Measurements from ENCODE around the gene GOT1.

The GOT1 gene

DNA sequence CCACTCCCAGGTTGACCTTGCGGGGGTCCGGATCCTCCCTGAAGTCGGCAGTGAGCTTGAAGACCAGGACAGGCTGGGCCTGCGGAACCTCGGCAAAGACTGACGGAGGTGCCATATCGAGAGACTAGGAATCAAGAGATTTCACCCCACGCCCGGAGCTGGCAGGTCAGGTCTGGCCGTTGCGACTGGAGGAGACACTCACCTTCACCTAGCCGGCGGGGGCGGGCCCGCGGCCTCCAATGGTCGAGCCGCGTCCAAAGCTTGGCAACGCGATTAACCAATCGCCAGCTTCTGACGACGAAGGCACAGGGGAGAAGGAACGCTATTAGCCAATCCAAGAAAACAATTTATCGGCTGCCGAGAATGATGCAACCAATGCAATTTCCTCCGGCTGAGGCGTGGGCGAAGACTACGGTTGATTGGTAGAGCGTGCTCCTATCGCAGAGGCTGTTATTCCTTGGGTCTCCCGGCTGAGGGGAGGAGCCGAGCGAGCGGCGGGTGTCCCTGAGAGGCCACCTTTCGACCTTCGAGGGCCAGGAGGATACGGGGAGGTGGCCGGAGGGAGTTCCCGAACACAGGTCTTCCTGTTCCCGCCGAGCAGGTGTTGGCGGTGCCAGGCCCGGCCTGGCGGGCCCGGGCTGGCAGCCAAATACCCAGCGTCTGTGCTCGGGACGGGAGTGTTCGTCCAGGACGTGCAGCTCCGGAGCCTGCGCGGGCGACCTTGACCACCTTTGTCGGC is at the start of gene GOT1:
GOT1 (minus strand) TSS at position 174 of the 739 bp plus-strand sequence; CDS start at position 115, 59 bp downstream.
- H3K4me3 ChIP-seq (ENCODE audit: low read depth, low read length): peak within 1 kb of the TSS; percentile 98

DNA sequence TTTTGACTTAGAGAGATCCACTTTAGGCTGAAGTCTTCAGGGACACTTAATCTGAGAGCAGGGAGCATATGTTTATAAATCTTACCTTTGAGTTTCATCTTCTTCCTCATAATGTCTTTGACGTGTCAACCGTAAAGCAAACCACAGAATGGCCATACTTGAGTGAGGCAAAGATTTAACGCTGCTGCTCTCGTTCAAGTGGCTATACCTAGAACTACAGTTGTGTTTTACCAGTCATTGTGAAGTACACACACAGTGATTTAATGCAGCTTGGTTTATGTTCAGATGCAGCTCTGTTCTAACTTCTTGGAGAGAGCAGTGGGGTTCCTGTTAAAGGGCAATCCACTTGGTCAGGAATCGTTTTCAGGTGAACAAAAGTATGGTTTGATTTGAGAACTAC is 39.9 kb upstream of the GOT1 start:
- no peak overlapping the region for H3K4me3 ChIP-seq (ENCODE audit: low read depth, low read length)

DNA sequence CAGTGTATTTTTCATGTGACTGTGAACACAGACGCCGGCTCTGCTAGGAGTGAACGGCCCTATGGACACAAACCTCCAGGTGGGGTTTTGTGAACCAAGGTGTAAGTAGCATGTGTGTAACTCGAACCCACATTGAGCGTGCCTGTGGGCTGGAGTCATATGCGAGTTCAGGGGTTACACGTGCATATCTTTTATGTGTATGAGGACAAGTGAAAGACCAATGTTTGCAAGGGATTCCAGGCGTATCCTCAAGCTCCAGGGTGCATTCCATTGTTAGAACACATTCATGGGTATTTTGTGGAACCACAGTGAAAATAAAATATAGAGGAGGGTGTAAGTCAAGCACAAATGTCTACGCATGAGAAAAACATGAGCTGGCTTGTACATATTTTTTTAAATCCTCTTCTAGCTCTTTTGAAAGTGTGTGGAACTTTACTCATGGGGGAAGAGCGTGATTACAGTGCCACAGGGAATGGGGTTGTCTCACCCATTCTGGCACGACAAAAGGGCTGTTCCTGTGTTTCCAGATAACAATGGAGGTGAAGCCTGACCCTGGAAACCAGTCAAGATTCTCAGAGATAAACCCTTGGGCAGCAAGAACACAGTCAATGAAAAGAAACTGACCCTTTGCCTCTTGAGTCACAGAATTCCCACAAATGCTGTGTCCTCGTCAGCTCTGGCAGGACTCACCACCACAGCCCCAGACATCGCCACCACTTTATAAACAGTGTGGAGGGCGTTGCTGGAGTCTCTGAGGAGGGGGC is 37.0 kb upstream of the GOT1 start:
- no peak overlapping the region for H3K4me3 ChIP-seq (ENCODE audit: low read depth, low read length)

DNA sequence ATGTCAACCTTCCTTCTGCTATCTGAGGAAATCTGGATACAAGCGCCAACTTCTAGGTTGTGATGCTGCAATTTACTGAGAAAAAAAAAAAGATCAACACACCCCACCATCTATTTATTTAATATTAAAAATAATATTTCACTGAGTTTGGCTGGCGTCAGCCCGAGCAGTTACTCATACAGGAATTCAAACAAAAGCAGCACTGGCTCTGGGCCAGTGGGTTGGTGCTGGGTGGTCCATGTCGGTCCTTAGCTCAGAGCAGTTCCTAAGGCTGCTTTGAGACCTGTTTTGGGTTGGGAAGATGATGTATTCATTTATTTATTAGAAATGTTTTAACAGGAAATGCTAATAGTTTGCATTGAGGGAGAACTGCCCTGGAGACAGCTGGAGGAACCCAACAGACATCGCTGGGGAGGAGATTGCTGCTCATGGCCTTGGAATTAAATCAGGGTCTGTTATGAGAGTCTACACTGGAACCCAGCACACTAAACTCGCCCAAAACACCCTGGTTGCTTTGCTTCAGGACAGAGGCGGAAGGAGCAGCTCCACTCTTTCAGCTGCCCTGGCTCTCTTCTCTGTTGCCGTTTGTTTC is 36.3 kb upstream of the GOT1 start:
- H3K4me3 ChIP-seq (ENCODE audit: low read depth, low read length): no peak overlapping the region

DNA sequence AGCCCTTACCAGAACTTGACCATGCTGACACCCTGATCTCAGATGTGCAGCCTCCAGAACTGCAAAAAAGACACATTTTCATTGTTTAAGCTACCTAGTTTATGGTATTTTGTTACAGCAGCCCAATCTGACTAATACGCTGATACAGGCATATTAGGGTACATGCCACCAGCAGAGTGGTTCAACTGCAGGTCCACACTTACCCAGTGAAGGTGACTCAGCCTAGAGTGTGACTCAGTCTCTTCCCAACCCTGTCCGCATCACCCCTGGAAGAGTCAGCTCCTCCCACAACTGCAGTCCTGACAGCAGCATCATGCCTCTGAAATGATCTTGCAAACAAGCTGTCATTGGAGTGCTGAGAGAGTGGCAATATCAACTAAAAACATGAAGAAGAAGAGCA is 30.8 kb upstream of the GOT1 start:
- no peak overlapping the region for H3K4me3 ChIP-seq (ENCODE audit: low read depth, low read length)

DNA sequence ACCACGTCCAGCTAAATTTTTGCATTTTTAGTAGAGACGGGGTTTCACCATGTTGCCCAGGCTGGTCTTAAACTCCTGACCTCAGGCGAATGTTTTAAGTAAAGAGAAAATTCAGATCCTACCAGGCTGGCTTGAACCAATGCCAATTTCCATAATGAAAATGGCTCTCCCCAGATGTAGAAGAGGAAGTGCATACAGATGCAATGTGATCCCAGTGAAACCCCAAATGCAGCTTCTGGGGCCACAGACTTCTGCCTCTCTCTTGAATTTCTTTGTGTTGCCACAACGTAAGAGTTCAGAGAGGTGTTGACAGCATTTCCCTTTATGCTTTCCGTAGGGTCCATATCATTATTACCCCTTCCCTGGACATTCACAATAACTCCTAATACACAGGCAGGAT is 29.6 kb upstream of the GOT1 start:
- H3K4me3 ChIP-seq (ENCODE audit: low read depth, low read length): no peak overlapping the region

DNA sequence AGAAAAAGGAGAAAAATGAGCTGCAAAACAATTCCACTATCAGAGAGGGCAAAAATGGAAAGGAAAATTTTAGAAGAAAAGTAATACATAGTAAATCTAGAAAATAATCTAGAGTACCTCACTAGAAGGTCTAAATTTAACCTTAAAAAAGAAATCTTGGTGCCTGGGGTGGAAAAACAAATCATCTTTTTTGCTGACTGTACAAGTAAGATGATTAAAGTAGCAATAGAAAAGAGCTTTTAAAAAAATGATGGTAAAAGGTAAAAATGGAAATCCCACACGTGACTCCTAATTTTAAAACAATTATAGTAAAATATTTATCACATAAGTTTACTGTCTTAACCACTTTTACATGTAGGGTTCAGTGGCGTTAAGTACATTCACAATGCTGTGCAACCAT is 28.8 kb upstream of the GOT1 start:
- H3K4me3 ChIP-seq (ENCODE audit: low read depth, low read length): no peak overlapping the region

DNA sequence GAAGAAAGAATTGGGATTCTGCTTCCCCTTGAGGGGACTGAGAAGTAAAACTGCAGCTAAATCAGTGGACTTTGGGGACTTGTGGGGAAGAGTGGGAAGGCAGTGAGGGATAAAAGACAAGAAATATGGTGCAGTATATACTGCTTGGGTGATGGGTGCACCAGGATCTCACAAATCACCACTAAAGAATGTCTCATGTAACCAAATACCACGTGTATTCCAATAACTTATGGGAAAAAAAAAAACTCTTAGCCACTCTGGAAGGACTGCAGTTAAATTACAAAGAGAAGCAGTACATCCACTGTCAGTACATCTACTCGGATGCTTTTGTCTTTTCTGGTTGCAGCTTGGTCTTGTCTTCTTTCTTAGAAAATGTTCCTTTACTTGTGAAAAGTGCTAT is 27.4 kb upstream of the GOT1 start:
- H3K4me3 ChIP-seq (ENCODE audit: low read depth, low read length): no peak overlapping the region

DNA sequence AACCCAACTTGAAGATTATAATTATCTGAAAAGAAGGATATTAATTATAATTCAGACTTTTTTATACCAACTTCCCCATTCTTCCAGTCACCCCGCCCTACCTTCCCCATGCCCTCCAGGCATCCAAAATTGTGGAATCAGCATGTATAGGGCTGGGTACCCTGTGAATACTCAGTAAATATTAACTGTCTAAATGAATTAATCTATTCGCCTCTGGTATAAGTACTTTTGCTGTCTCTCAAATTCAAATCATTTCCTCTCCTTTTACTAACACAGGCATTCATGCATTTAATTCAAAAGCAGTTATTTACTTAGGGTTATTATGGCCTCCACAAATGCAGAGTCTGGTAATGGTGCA is 26.5 kb upstream of the GOT1 start:
- no peak overlapping the region for H3K4me3 ChIP-seq (ENCODE audit: low read depth, low read length)

DNA sequence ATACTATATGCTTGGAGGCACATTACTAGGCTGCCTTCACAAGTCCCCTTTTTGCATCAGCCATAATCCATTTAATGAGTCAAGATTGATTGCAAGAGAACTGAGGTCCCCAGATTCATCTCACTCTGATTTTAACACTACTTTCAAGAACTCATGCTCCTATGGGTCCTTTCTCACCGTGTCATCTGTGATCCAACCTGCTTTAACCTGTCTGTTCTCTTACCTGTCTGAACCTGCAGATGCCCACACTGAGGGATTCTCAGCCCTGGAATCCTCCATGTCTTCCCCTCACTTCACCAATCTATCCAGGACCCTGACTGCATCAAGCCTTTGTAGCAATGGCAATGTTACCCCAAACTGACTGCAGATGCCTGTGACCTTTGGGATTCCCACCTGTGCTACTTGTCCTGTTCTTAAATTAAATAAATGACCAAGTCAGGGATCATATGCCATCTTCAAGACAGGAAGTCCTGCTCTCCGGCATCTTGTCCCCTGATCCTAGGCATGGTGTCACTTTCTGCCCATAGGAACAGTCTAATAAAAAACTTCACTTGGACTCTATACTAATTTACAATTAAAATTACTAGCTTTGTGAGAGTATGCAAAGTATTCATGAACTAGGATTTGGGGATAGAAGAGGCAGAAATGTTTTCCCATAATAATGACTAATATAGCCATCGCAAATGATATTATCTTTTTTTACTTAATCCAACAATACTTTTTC is 25.9 kb upstream of the GOT1 start:
- H3K4me3 ChIP-seq (ENCODE audit: low read depth, low read length): no peak overlapping the region

DNA sequence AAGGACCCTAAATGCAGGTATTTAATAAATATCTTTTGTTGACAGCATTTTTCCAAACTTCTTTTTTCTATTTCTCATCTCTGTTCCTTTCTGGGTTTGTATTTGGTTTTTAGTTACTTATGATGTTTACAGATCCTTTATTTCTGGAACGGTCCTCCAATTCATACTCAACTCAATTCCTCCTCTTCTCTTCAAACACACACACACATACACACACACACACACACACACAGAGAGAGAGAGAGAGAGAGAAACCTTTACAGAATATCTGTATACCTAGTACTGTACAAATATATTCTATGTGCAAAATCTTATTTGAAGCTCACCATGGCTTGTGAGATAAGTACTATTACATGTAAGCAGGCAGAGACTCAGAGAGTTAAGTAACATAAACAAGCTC is 21.6 kb upstream of the GOT1 start:
- H3K4me3 ChIP-seq (ENCODE audit: low read depth, low read length): no peak overlapping the region

DNA sequence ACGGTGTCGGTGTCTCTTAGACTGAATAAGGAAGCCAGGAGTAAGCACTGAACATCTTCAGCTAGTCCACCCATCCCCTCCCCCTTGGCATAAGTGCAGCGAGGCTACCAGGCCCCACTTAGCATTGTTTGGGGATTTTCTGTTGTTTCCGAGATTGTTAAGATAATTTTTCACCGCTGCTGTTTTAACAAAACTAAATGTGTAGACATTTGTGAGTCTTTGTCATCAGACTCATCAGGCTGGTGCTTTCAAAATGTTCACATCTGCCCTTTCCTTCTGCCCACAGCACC is 21.0 kb upstream of the GOT1 start:
- H3K4me3 ChIP-seq (ENCODE audit: low read depth, low read length): no peak overlapping the region

DNA sequence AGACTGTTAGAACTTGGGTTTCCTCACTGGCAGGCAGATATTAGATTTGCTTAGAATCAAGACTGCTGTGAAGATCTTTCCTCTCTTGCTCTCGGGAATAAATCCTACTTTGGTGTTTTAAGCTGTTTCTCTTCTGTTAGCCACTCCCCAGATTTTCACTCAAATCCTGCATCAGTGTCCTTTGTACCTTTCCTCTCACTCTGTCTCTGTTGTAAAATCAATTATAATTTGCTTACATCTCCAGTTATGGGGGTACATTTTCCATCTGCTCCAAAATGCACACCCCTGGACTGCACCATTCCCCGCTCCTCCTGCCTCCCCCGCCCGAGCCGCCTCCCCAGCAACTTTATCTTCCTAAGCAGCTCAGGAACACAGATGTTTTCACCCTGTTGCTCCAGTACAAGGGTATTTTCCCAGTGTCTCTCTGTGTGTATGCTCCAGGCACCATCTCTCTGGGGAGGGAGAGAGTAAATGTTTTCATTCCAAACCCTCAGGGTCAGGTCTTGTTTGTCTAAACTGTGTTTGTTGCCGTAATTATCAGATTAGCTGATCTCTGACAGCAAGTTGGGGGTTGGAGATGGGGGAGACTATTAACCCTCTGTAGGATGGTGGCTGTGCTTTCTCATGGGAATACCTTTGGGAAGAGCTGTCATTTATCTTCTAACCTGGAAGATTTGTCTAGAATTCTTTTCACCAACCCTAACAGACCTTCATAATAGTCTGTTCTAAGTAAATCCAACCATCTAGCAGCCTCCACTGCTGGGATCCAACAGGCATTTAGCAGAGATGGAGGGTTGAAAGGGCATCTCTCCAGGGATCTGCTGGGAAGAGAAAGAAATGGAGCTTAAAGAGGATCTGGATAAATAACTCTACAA is 20.4 kb upstream of the GOT1 start:
- H3K4me3 ChIP-seq (ENCODE audit: low read depth, low read length): no peak overlapping the region

DNA sequence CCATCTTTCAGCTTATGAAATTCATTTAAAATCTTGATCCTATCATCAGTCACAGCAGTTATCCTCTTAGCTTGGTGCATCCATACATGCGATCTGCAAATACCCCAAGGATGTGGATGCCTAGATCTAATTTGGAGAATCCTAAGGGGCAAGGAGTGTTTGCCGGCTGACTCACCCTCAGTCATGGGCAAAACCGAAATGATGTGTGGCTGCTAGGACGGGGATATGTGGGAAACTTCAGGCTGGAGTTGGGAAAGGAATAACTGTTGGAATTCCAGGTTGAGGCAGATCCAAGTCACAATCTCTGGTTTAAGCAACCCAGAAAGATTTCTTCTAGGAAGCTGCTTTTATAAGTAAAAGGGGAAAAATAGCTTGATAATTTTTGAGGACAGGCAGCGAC is 19.7 kb upstream of the GOT1 start:
- H3K4me3 ChIP-seq (ENCODE audit: low read depth, low read length): no peak overlapping the region

DNA sequence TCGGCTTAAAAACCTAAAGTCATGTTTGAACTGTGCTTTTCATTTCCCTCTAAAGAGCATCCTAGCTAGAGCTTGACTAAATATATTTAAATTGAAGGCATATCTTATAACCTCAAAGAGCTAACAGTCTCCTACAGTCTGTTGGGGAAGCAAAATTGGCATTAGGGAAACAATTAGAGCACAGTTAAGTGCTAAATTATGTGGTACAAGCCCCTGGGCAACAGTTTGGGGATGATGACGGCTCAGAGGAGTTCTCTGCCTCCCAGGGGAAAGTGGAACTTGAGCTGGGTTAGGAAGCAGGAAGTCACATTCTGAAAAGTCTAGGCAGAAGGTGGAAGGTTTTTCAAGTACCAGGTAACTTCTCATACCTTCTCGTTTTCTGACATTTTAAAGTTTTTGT is 18.6 kb upstream of the GOT1 start:
- no peak overlapping the region for H3K4me3 ChIP-seq (ENCODE audit: low read depth, low read length)

DNA sequence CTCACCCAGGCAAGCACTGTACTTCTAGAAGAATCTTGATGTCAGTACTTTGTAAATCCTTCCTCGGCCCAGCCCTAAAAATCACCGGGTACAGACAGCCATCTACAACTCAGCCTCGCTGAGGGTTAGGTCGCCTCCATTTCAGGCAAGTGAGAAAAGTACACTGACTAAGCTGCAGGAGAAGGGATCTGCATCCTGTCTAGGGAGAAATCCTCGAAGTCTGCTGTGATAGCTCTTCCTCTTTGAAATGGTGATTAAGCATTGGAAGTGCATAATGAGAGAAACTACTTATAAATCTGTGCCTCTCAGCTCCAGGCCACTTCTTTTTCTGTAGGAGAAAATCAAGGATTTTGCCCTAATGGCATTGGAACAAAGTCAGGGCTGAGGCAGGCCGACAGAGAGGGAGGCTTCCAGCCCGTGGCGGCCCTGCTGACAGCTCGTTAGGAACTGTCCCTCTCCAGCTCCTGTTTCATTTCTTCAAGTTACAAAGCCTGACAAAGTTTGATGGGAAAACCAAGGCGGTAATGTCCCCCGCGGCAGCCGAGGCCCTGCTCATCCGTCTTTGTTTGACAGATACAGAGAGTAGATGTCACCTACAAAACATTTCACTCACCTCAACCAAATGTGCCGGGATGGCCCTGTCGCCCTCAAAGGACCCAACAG is 14.1 kb upstream of the GOT1 start:
- no peak overlapping the region for H3K4me3 ChIP-seq (ENCODE audit: low read depth, low read length)

DNA sequence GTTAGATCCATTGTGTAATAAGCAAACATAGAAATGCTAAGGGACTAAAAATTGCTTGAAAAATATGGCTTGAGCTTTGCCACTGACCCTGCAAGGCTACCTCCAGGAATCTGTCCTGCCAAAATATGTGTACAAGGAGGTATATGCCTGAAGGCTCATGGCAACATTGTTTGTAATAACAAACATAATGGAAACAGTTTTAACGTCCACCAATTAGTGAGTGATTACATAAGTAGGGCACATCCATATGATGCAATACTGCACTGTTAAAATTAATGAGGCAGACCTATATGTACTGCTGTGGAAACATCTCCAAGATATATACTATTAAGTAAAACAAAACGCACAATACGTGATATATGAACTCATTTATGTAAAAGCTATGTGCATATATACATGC is 13.1 kb upstream of the GOT1 start:
- no peak overlapping the region for H3K4me3 ChIP-seq (ENCODE audit: low read depth, low read length)

DNA sequence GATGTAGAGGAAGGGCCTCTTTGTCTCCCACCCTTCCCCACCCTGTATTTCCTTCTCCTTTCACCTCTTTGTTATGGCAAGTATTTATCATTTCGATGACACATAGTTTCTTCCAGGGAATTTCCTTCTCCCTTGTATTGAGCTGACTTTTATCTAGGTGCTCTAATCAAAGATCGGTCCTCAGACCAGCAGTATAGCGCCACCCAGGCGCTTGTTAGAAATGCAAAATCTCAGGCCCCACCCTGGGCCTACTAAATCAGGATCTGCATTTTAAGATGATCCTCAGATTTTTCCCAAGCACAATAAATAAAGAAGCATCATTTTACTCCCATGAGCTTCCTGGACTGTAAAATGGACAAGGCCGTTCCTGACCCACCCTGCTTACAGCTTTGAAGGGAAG is 12.0 kb upstream of the GOT1 start:
- H3K4me3 ChIP-seq (ENCODE audit: low read depth, low read length): no peak overlapping the region

DNA sequence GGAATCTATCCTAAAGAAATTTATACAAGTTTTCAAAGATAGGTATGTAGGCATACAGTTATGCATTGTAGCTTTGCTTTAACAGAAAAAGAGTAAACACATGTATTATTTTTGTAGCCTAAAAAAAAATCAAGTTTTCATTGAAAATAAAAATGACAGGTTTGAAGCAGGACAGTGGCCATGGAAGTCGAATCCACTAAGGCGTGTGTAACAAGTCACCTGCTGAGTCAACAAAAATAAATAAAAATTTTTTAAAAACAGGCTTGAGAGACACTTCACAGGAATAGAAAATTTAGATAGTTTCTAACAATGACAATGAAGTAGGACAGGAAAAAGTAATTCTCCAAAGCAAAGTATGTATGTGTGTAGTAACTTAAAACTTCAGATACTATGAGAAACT is 8.5 kb upstream of the GOT1 start:
- no peak overlapping the region for H3K4me3 ChIP-seq (ENCODE audit: low read depth, low read length)

DNA sequence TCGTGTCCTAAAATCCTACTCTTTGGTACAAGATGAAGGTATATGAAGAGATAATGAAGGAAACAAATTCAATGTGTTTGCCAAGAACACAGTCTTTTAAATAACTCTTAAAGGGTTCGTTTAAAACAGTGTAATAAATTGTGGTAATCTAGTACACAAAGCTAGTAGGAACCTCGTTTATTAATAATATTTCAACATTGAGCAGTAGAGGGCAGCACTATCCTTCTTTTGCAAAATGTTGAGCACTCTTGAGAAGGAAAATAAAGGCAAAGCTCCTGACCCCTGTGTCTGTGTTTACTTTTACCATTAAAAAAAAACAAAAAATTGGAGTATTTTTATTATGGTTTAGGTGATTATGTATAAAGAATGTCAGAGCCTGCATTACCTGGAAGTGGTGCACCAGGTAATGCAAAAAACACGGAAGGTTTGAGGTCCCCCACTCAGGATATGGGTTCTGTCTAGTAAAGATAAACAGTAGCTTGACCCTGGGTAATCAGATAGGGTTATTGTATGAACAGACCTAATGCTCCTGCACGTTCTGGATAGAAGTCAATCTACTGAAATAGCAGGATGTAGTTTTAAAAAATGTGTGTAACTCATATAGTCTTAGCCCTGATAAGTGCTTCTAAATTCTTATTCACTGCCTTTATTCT is 5.7 kb upstream of the GOT1 start:
- no peak overlapping the region for H3K4me3 ChIP-seq (ENCODE audit: low read depth, low read length)

Data from iPS-11a (cell line).